C4-2B (cell line): ENCODE results near the gene ST3GAL5.

Experiments
- ZFX ChIP-seq: fragments of 450-650 bp; IDR thresholded peaks from 2 replicates; pipeline ENCODE4 v1.6.1; 2017
- TF ChIP-seq, protein P1 (sequence below): fragments of 450-650 bp; conservative IDR thresholded peaks from 2 replicates; pipeline ENCODE4 v1.5.1; 2017; ENCODE audit warnings: mild to moderate bottlenecking

DNA sequence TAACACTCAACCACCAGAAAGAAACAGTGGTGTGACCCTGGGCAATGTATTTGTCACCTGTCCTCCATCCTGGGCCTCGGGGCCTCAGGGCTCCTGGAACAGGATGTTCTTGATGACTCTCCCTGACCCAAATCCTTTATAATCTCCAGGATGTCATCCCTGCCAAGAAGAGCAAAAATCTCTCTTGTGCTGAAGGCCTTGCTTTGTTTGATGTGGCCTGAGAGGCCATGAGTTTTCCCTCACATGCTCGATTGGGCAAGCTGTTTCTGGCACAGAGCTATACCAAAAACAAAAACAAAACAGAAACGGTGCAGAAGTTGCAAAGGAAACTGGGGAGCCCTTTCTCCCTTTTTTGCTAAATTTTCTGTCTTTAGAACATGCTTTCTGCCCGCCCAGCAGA, 35.7 kb upstream of the ST3GAL5 start:
- TF ChIP-seq, protein P1, sequence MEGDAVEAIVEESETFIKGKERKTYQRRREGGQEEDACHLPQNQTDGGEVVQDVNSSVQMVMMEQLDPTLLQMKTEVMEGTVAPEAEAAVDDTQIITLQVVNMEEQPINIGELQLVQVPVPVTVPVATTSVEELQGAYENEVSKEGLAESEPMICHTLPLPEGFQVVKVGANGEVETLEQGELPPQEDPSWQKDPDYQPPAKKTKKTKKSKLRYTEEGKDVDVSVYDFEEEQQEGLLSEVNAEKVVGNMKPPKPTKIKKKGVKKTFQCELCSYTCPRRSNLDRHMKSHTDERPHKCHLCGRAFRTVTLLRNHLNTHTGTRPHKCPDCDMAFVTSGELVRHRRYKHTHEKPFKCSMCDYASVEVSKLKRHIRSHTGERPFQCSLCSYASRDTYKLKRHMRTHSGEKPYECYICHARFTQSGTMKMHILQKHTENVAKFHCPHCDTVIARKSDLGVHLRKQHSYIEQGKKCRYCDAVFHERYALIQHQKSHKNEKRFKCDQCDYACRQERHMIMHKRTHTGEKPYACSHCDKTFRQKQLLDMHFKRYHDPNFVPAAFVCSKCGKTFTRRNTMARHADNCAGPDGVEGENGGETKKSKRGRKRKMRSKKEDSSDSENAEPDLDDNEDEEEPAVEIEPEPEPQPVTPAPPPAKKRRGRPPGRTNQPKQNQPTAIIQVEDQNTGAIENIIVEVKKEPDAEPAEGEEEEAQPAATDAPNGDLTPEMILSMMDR: no peak
- 0 out of 2 replicates have a peak, but pooled peaks have one; percentile 18 for TF ChIP-seq ZFX
